HUES6 (cell line): ENCODE data around the gene LCN6.

Source experiments
- H3K27ac ChIP-seq: 2 replicates; pipeline ENCODE4 v1.7.0; 2013; ENCODE audit warnings: low read depth, mild to moderate bottlenecking, low read length, inconsistent platforms
- H3K27me3 ChIP-seq: 2 replicates; pipeline ENCODE4 v1.6.1; 2013; ENCODE audit warnings: low read length; ENCODE audit not compliant: control insufficient read depth, insufficient read depth
- H3K36me3 ChIP-seq: 2 replicates; pipeline ENCODE4 v1.6.1; 2013; ENCODE audit warnings: low read length; ENCODE audit not compliant: control insufficient read depth, insufficient read depth
- H3K4me1 ChIP-seq: 2 replicates; pipeline ENCODE4 v1.6.1; 2013; ENCODE audit warnings: low read length; ENCODE audit not compliant: control insufficient read depth, insufficient read depth
- H3K4me3 ChIP-seq: 2 replicates; pipeline ENCODE4 v1.5.1; 2013; ENCODE audit warnings: low read depth, low read length
- H3K9ac ChIP-seq: one replicate; pipeline ENCODE4 v1.6.1; 2013; ENCODE audit warnings: mild to moderate bottlenecking, low read length
- H3K9me3 ChIP-seq: 2 replicates; pipeline ENCODE4 v1.6.1; 2013; ENCODE audit warnings: low read depth, low read length; ENCODE audit not compliant: control insufficient read depth, insufficient read depth

Gene LCN6

DNA sequence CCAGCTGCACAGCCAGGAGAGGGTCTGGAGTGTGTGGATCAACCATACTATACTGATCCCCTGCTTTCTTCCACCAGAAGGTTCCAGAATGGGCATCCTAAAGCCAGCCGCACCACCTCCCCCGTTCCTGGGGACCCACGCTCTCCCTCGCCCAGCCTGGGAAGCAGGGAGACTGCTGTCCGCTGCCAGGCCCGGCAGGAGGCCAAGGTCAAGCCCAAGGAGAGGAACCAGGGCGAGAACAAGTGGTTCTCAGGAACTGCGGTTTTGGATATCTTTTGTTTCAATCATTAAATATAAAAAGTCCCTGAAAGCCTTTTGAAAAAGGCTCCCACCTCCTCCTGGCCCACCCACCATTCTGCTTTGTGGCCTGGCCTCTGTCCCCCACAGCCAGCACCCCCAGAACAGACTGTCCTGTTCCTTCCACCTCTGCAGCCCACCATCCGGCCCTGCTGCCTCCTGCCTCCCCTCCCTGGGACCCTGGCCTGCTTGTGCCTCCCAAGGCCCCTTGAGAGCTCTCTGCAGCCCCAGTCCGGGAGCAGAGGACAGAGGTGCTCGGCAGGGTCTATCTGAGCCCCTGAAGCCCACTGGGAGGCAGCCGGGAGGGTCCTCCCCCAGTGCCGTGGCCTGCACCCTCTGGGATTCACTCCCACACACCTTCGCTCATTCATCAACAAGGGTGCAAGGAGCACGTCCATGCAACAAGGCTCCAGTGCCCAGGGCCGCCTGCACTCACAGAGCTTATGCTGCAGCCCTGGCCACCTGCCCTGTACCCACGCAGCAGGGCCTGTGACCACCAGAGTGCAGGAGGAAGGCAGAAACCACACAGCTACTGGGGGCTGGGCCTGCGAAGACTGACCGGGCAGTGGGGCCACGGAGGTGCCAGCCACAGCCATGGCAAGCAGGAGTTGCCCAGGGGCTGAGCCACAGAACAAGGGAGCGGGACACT is 614 bp upstream of the LCN6 start:
- H3K9ac ChIP-seq: no peak overlapping the region
- H3K27ac ChIP-seq: no peak overlapping the region
- H3K36me3 ChIP-seq: no peaks in the 10 kb centered on the region
- H3K4me1 ChIP-seq: no peaks in the 10 kb centered on the region
- H3K27me3 ChIP-seq: no peaks in the 10 kb centered on the region
- no peak overlapping the region for H3K4me3 ChIP-seq
- peaks cover 14% of the 10 kb centered on the region for H3K9me3 ChIP-seq

DNA sequence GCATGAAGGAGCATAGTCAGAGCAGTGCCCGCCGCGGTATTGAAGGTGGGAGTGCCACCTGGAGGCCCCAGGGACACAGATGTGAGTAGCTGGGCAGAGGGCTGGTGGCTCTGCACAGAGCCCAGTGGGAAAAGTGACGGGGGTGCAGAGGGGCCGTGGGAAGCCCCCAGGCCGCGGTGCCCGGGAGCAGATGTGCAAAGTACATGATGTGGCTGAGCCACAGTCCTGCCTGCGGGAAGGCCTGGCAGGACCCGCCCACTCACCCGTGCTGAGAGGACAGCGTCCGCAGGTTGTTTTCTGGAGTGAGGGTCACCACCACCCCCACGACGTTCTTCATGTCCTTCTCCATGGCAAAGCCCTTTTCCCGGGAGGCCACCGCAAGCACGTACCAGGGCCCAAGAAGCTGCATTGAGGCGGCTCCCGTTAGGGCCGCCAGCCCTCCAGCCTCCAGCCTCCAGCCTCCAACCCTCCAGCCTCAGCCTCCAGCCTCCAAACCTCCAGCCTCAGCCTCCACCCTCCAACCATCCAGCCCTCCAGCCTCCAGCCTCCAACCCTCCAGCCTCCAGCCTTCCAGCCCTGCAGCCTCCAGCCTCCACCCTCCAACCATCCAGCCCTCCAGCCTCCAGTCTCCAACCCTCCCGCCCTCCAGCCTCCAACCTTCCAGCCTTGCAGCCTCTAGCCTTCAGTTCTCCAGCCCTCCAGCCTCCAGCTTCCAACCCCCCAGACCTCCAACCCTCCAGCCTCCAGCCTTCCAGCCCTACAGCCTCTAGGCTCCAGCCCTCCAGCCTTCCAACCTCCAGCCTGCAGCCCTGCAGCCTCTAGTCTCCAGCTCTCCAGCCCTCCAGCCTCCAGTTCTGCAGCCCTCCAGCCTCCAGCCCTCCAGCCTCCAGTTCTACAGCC is 914 bp downstream of the LCN6 start:
- H3K9me3 ChIP-seq: peaks cover 13% of the 10 kb centered on the region
- no peaks in the 10 kb centered on the region for H3K27me3 ChIP-seq
- peaks cover 3% of the 10 kb centered on the region; the same call in 1 of the 2 replicates for H3K4me1 ChIP-seq
- no peak overlapping the region for H3K27ac ChIP-seq
- H3K36me3 ChIP-seq: no peaks in the 10 kb centered on the region
- H3K4me3 ChIP-seq: no peak overlapping the region
- H3K9ac ChIP-seq: no peak overlapping the region

DNA sequence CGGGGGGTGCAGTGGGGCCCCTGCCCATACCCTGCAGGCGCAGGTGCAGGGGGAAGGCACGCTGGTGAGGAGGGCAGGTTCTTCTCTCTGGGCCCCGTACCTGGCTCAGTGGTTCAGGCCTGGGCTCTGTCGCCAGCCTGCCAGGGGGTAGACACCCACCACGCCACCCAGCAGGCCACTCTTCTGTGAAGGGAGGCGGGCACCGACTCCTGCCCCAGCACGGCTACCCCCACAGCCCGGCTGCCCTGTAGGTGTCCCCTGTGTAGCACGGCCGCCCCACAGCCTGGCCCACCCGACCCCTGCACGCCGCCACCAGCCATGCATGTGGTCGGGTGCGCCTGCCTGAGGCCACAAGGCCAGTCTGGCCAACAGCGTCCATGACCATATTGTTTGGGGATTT is 1.7 kb downstream of the LCN6 start:
- Histone ChIP-seq H3K27me3 (no peaks in the 10 kb centered on the region; the same call in 1 of the 2 replicates), H3K9ac (no peak overlapping the region), H3K27ac (no peak overlapping the region), H3K4me1 (peaks cover 3% of the 10 kb centered on the region; the same call in 1 of the 2 replicates), H3K4me3 (no peak overlapping the region), H3K36me3 (no peaks in the 10 kb centered on the region), H3K9me3 (peaks cover 6% of the 10 kb centered on the region; the same call in 1 of the 2 replicates)

DNA sequence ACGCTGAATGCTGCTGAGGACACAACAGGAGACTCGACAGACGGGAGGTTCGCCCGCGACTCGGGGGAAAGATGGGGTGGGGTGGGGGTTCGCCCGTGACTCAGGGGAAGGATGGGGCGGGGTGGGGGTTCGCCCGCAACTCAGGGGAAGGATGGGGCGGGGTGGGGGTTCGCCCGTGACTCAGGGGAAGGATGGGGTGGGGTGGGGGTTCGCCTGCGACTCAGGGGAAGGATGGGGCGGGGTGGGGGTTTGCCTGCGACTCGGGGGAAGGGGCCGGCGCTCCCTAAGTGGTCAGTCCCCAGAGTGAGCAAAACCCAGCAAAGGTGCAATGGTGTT is 2.2 kb downstream of the LCN6 start:
- Histone ChIP-seq H3K27me3 (no peaks in the 10 kb centered on the region; the same call in 1 of the 2 replicates), H3K4me1 (peaks cover 3% of the 10 kb centered on the region; the same call in 1 of the 2 replicates), H3K9ac (no peak overlapping the region), H3K4me3 (no peak overlapping the region), H3K36me3 (no peaks in the 10 kb centered on the region), H3K27ac (no peak overlapping the region), H3K9me3 (peaks cover 1% of the 10 kb centered on the region; the same call in 1 of the 2 replicates)

DNA sequence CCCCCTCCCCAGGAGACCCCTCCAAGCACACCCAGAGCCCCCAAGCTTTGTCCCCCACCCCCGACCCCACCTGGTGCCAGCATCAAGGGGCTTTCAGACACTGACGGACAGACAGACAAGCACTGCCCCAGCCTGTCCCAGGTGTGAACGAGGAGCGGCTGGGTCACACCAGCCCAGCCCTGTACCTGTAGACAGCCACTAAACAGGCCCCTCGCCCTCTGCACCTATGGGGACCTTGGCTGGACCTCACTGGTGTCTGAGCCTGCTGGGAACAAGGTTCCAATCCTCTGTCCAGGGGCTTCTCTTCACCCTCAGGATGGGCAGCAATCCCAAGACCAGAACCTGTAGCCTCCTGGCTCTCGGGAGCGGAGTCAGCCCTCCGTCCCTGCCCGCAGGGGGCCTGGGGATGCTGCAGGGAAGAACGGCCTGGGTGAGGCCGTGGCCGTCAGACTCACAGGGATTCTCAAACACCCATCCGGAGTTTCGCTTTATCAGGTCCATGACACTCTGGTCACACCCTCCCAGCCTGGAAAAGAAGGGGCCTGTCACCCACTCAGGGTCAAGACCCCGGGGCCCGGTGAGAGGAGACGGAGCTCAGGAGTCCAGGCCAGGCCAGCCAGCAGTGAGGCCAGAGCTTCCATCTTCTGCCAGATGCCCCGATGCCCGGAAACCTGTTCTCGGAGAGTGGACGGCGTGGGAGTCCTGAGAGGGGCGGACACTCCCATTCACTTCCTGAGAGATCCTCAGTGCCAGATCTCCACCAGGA is 2.8 kb downstream of the LCN6 start:
- H3K9ac ChIP-seq: no peak overlapping the region
- peaks cover 3% of the 10 kb centered on the region; the same call in 1 of the 2 replicates for H3K4me1 ChIP-seq
- no peaks in the 10 kb centered on the region; the same call in 1 of the 2 replicates for H3K27me3 ChIP-seq
- no peaks in the 10 kb centered on the region for H3K36me3 ChIP-seq
- H3K4me3 ChIP-seq: no peak overlapping the region
- no peaks in the 10 kb centered on the region for H3K9me3 ChIP-seq
- no peak overlapping the region for H3K27ac ChIP-seq

DNA sequence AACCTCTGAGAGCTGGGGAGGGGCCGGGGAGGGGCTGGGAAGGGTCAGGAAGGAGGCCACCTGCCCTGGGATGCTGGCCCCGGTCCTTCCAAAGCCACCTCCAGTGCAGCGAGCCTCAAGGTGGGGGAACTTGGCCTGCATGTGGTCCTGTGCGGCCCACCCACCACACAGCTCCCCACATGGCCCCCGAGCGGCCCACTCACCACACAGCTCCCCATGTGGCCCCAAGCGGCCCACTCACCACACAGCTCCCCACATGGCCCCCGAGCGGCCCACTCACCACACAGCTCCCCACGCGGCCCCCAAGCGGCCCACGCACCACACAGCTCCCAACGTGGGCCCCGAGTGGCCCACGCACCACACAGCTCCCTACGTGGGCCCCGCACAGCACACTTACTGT is 3.6 kb downstream of the LCN6 start:
- no peak overlapping the region for H3K27ac ChIP-seq

DNA sequence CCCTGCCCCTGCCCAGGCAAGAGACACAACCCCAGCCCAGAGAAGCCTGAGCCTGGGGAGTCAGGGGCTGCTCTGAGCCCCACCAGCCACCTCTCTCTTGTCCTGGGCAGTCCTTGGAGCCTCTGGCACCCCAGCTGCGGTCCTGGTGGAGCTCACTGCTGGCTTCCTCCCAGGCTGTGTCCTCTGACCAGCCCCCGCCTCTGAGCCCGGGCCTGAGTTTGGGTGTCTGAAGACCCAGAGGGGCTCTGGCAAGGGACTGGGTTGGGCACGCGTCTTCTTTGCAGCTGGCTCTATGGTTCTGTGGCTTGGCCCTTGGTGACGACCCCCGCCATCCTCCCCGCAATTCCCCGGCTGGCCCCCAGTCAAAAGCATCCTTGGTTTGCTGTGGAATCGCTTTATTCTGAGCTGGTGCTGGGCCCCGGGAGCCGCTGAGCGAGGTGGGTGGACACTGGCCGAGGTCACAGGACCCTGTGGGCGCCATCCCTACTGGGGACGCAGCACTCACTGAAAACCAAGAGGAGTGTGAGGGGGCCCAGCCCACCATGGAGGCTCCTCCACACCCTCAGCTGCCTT is 4.6 kb downstream of the LCN6 start:
- Histone ChIP-seq H3K4me3 (no peak overlapping the region), H3K27me3 (no peaks in the 10 kb centered on the region; the same call in 1 of the 2 replicates), H3K36me3 (no peaks in the 10 kb centered on the region), H3K4me1 (peaks cover 3% of the 10 kb centered on the region; the same call in 1 of the 2 replicates), H3K27ac (no peak overlapping the region), H3K9ac (no peak overlapping the region), H3K9me3 (no peaks in the 10 kb centered on the region)

More for the DNA sequence above, 3.6 kb downstream of the LCN6 start:
- Histone ChIP-seq H3K4me3 (no peak overlapping the region), H3K36me3 (no peaks in the 10 kb centered on the region), H3K9ac (no peak overlapping the region), H3K4me1 (peaks cover 3% of the 10 kb centered on the region; the same call in 1 of the 2 replicates), H3K27me3 (no peaks in the 10 kb centered on the region; the same call in 1 of the 2 replicates), H3K9me3 (no peaks in the 10 kb centered on the region)

DNA sequence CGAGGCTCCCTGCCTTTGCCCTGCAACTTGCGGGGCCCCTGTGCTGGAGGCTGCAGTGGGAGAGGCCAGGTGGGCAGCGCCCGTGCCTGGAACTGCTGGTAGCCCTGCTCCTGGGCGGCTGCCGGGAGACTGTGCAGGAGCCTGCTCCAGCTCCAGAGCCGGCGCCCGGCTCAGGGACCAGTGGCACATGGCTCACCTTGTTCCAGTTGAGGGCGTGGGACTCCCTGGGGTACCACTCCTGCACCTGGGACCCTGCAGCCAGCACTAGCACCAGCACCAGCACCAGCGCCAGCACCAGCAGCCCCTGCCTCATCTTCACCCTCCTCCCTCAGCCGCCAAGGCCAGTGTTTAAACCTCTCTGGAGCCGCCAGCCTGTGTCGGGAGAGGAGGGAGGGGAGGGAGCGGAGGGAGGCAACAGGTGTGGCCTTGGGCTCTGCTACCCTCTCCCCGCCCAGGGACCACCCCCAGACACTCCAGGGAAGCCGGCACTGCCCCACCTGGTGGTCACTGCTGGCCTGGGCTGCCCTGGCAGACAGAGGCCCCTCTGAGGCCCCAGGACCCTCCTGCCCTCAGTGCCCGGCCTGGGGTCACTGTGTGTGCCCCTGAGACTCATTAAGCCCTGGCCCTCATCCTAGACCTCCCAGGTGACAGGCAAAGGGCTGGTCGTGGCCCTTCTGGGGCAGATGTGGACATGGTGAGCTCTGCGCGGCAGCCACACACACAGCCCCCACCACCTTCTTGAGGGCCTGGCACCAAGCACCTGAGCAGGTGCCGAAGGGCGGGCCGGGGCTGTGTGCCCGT is 5.5 kb downstream of the LCN6 start, which contains the start of gene LCN10:
Gene LCN10 (minus strand): TSS at position 350 of the 801 bp plus-strand sequence. CDS start 37 bp downstream, at position 313.
- H3K27ac ChIP-seq: no peak within 1 kb of the TSS
- H3K9ac ChIP-seq: no peak within 1 kb of the TSS
- no peak within 1 kb of the TSS for H3K4me3 ChIP-seq
- H3K9me3 ChIP-seq: peaks cover 3% of the 10 kb centered on the region; the same call in 1 of the 2 replicates
- no peaks in the 10 kb centered on the region; the same call in 1 of the 2 replicates for H3K27me3 ChIP-seq
- no peaks in the 10 kb centered on the region for H3K36me3 ChIP-seq
- H3K4me1 ChIP-seq: peaks cover 3% of the 10 kb centered on the region; the same call in 1 of the 2 replicates

DNA sequence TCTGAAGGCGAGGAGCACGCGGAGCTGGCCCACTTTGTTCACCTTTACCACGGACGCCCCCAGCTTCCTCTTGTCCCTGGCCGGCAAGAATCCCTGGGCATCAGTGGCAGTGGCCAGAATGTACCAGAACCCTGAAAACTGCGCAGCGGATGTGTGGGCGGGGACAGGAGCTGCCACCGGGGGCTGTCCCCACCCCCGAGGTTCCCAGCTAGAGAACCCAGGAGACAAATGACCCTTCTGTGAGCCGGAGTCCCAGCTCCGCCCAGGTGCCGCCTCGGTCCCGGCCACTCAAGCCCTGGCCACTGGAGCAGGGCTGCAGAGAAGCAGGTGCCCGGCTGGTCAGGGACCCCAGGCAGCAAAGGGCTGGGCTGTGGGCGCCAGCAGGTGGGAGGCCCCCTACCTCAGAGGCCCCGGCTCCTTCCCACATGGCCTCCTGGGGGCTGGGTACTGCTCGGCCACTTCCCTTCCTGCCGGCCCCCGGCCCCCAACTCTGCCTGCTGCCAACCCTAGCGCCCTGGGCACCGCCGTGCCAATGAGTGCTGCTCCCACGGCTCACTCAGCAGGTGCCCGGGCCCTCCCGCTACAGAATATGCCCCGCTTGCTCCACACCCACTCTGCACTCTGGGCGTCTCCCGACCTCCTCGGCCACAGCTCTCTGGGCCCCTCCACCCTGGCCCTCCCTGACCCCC is 6.3 kb downstream of the LCN6 start:
- Histone ChIP-seq H3K9ac (no peak overlapping the region), H3K4me3 (no peak overlapping the region), H3K36me3 (no peaks in the 10 kb centered on the region)

More for the DNA sequence above, 6.3 kb downstream of the LCN6 start:
- Histone ChIP-seq H3K4me1 (peaks cover 3% of the 10 kb centered on the region; the same call in 1 of the 2 replicates), H3K27me3 (no peaks in the 10 kb centered on the region; the same call in 1 of the 2 replicates), H3K9me3 (peaks cover 3% of the 10 kb centered on the region; the same call in 1 of the 2 replicates), H3K27ac (no peak overlapping the region)
